DND-41 (cell line): ENCODE data around the gene ART3.

Experiments used
- CTCF ChIP-seq: IDR thresholded peaks from 2 replicates; pipeline ENCODE4 v1.5.1; 2012; ENCODE audit warnings: borderline replicate concordance, low read length, moderate library complexity, mild to moderate bottlenecking; ENCODE audit not compliant: poor library complexity, severe bottlenecking; ENCODE audit errors: extremely low read depth
- EZH2 ChIP-seq: IDR thresholded peaks from 3 replicates; pipeline ENCODE4 v1.6.1; 2012; ENCODE audit warnings: borderline replicate concordance, low read depth, mild to moderate bottlenecking, moderate library complexity, low read length, inconsistent platforms; ENCODE audit not compliant: severe bottlenecking

- TF ChIP-seq EZH2 (no peak), CTCF (no peak)
Measured at GRCh38 chr4:76058888-76059426, 15.6 kb upstream of the ART3 start.
